K562 (cell line): Measurements from ENCODE around the gene CFP. TPM values are rescaled to one million over a fixed set of nuclear protein-coding genes. Genes with fewer than 3 reads are reported as not detected.

Experiments
- ATAC-seq: fragments of 200-7000 bp; cut with Tn5 transposase; 3 replicates; pipeline ENCODE4 v1.9.1; 2020; ENCODE audit warnings: moderate library complexity
- BruUV-seq: library from RNA; stranded (reverse); fragments of 400-500 nt; replicated peaks from 2 replicates; lab custom pipeline; 2021; lab: Mats Ljungman, UMichigan
- CTCF ChIA-PET: fragments of 300-600 bp; formaldehyde crosslinking; extraction: SDS; loops from one replicate; lab custom pipeline; 2021; ENCODE audit warnings: low intra/inter-chr PET ratio; lab: Yijun Ruan, JAX
- POLR2A ChIA-PET: fragments of 300-600, 350-650 bp; sonication (Branson Sonifier 250); formaldehyde crosslinking; extraction: SDS; loops from one replicate; lab custom pipeline; 2021; ENCODE audit warnings: antibody characterized with exemption, inconsistent platforms; lab: Yijun Ruan, JAX
- DNase-seq, 4 experiments: peaks; one replicate each; pipeline versions ENCODE4 v3.0.0 to v3.0.0-alpha.2; 2011 to 2018; ENCODE audit warnings: low spot score in 3 of 4, mixed read lengths in 3 of 4; ENCODE audit errors: extremely low read depth in 1 of 4
- FAIRE-seq: peaks from 2 replicates; lab custom pipeline; 2011; peaks lifted over from hg19 to GRCh38; lab: Jason Lieb, UNC
- H2AFZ ChIP-seq: 2 replicates; pipeline ENCODE4 v1.6.0; 2011; ENCODE audit warnings: low read depth, low read length, control low read depth, inconsistent platforms
- H3K27ac ChIP-seq: fragments of 200-600 bp; 3 replicates; pipeline ENCODE4 v1.8.0; 2011; ENCODE audit warnings: low read depth, mild to moderate bottlenecking, control low read depth, inconsistent platforms, low read length, moderate library complexity, mixed read lengths; ENCODE audit errors: extremely low read depth
- H3K27me3 ChIP-seq, 2 experiments: fragments of 300-600 bp in 1 of 2; 2 replicates in 1 of 2; 3 replicates in 1 of 2; pipeline versions ENCODE4 v1.6.0 to v1.8.0; 2011; ENCODE audit warnings: inconsistent platforms in 2 of 2, low read length in 2 of 2, mild to moderate bottlenecking in 1 of 2, mixed read lengths in 1 of 2, moderate library complexity in 1 of 2; ENCODE audit not compliant: control insufficient read depth in 2 of 2, insufficient read depth in 2 of 2
- H3K36me3 ChIP-seq: fragments of 300-600 bp; 3 replicates; pipeline ENCODE4 v1.8.0; 2011; ENCODE audit warnings: mild to moderate bottlenecking, low read length, inconsistent platforms; ENCODE audit not compliant: control insufficient read depth, insufficient read depth
- H3K4me1 ChIP-seq, 2 experiments: fragments of 200-600 bp in 1 of 2; replicated peaks in 1 of 2; 2 replicates in 1 of 2; 3 replicates in 1 of 2; pipeline versions ENCODE4 v1.5.1 to v1.8.0; 2011; ENCODE audit warnings: inconsistent platforms in 2 of 2, low read length in 2 of 2, mild to moderate bottlenecking in 1 of 2, mixed read lengths in 1 of 2, moderate library complexity in 1 of 2; ENCODE audit not compliant: control insufficient read depth in 2 of 2, insufficient read depth in 2 of 2
- H3K4me2 ChIP-seq: 2 replicates; pipeline ENCODE4 v1.6.1; 2011; ENCODE audit warnings: low read length, control low read depth, inconsistent platforms, mixed read lengths; ENCODE audit not compliant: insufficient read depth
- H3K4me3 ChIP-seq: fragments of 200-600 bp; sonication (generic), shearing (Covaris generic); 2 replicates; pipeline ENCODE4 v1.5.1; 2016; ENCODE audit warnings: control low read depth, inconsistent platforms
- H3K79me2 ChIP-seq: fragments of 200-600 bp; 3 replicates; pipeline ENCODE4 v1.8.0; 2011; ENCODE audit warnings: low read length, inconsistent platforms; ENCODE audit not compliant: control insufficient read depth, insufficient read depth
- H3K9ac ChIP-seq, 2 experiments: 2 replicates each; pipeline versions ENCODE4 v1.6.0 to v1.6.1; 2011; ENCODE audit warnings: low read depth in 2 of 2, low read length in 2 of 2, control low read depth in 1 of 2, inconsistent platforms in 1 of 2, mild to moderate bottlenecking in 1 of 2, mixed read lengths in 1 of 2; ENCODE audit not compliant: insufficient read depth in 1 of 2
- H3K9me1 ChIP-seq: one replicate; pipeline ENCODE4 v1.6.0; 2011; ENCODE audit warnings: inconsistent platforms, mild to moderate bottlenecking, low read length, moderate library complexity; ENCODE audit not compliant: control insufficient read depth, insufficient read depth
- H3K9me3 ChIP-seq: replicated peaks from 2 replicates; pipeline ENCODE4 v1.5.1; 2011; ENCODE audit warnings: low read depth, low read length, inconsistent platforms; ENCODE audit not compliant: control insufficient read depth, insufficient read depth
- H4K20me1 ChIP-seq: replicated peaks from 2 replicates; pipeline ENCODE4 v1.6.1; 2011; ENCODE audit warnings: low read length, inconsistent platforms, mixed read lengths; ENCODE audit not compliant: control insufficient read depth, insufficient read depth
- CBFB ChIP-seq: sonication (generic); formaldehyde crosslinking; IDR thresholded peaks from 2 replicates; pipeline ENCODE4 v1.4.0; 2020; ENCODE audit warnings: mild to moderate bottlenecking, missing genetic modification reagents
- CBX3 ChIP-seq, 2 experiments: IDR thresholded peaks; 1 replicate in 1 of 2; 2 replicates in 1 of 2; pipeline ENCODE4 v1.6.1; 2012; ENCODE audit warnings: inconsistent platforms in 2 of 2, low read length in 2 of 2, borderline replicate concordance in 1 of 2, control low read depth in 1 of 2
- CREB3 ChIP-seq: fragments of 450-650 bp; conservative IDR thresholded peaks from 2 replicates; pipeline ENCODE4 v1.6.1; 2016; ENCODE audit warnings: missing genetic modification characterization, low read depth, mild to moderate bottlenecking, missing compliant biosample characterization, moderate library complexity
- DMBX1 ChIP-seq: fragments of 250-450 bp; sonication (Bioruptor Pico); IDR thresholded peaks from 2 replicates; pipeline ENCODE4 v1.8.0; 2022; ENCODE audit warnings: inconsistent platforms, mild to moderate bottlenecking, moderate library complexity, borderline replicate concordance
- MLX ChIP-seq, 2 experiments: fragments of 450-650 bp in 1 of 2; sonication (generic) in 1 of 2; formaldehyde crosslinking; conservative IDR thresholded peaks; 2 replicates each; pipeline versions ENCODE4 v1.4.0 to v1.8.1; 2020 to 2022; ENCODE audit warnings: mild to moderate bottlenecking in 1 of 2, missing genetic modification reagents in 1 of 2
- NCOA2 ChIP-seq, 2 experiments: fragments of 450-650 bp; IDR thresholded peaks; 2 replicates each; pipeline ENCODE4 v1.6.1; 2018; ENCODE audit warnings: mild to moderate bottlenecking in 2 of 2, moderate library complexity in 1 of 2; ENCODE audit not compliant: partially characterized antibody in 2 of 2
- NCOR1 ChIP-seq: fragments of 450-650 bp; IDR thresholded peaks from 2 replicates; pipeline ENCODE4 v1.6.1; 2016; ENCODE audit warnings: mild to moderate bottlenecking, moderate library complexity
- NFE2L1 ChIP-seq: fragments of 450-650 bp; IDR thresholded peaks from 2 replicates; pipeline ENCODE4 v1.6.1; 2016; ENCODE audit warnings: missing genetic modification characterization, low read depth, mild to moderate bottlenecking, missing compliant biosample characterization, moderate library complexity, borderline replicate concordance
- PPARD ChIP-seq: fragments of 250-450 bp; sonication (Bioruptor Pico); IDR thresholded peaks from 2 replicates; pipeline ENCODE4 v1.8.0; 2022; ENCODE audit warnings: inconsistent platforms, mild to moderate bottlenecking, moderate library complexity
- SNRNP70 ChIP-seq: fragments of 200-400 bp; formaldehyde crosslinking; optimal IDR thresholded peaks from 2 replicates; pipeline ENCODE3; 2017; ENCODE audit warnings: low read depth, low read length
- TARDBP ChIP-seq: fragments of 450-650 bp; IDR thresholded peaks from 2 replicates; pipeline ENCODE4 v1.6.1; 2016
- YY1 ChIP-seq, 3 experiments: IDR thresholded peaks; 2 replicates each; pipeline ENCODE4 v1.6.1; 2011; ENCODE audit warnings: low read length in 2 of 3, mild to moderate bottlenecking in 2 of 3, moderate library complexity in 2 of 3, borderline replicate concordance in 1 of 3, control low read depth in 1 of 3, low read depth in 1 of 3; ENCODE audit not compliant: insufficient read depth in 3 of 3, insufficient replicate concordance in 2 of 3, control insufficient read depth in 1 of 3, insufficient read length in 1 of 3; ENCODE audit errors: extremely low read depth in 1 of 3
- ZBED1 ChIP-seq: IDR thresholded peaks from 2 replicates; pipeline ENCODE4 v1.6.1; 2014
- ZNF143 ChIP-seq: sonication (generic); formaldehyde crosslinking; IDR thresholded peaks from 2 replicates; pipeline ENCODE4 v1.9.0; 2022; ENCODE audit warnings: mild to moderate bottlenecking, missing genetic modification reagents
- ZNF165 ChIP-seq: fragments of 250-450 bp; sonication (Bioruptor Pico); IDR thresholded peaks from 2 replicates; pipeline ENCODE4 v1.4.0; 2020; ENCODE audit warnings: borderline replicate concordance
- ZNF3 ChIP-seq: fragments of 250-450 bp; sonication (Bioruptor Pico); IDR thresholded peaks from 2 replicates; pipeline ENCODE4 v1.5.0; 2021; ENCODE audit warnings: mild to moderate bottlenecking, moderate library complexity
- ZNF395 ChIP-seq: fragments of 200-800 bp; sonication (Bioruptor generic); IDR thresholded peaks from 2 replicates; pipeline ENCODE4 v1.6.1; 2017; ENCODE audit warnings: missing genetic modification characterization, missing compliant biosample characterization
- WGBS: fragments of 100-300 bp; shearing (Covaris generic); methylation state at CpG from one replicate; pipeline ENCODE4 v1.1.6; 2016; ENCODE audit warnings: low coverage, mixed read lengths; ENCODE audit not compliant: insufficient coverage; ENCODE audit errors: missing lambda C conversion rate; 5-methylcytosine and 5-hydroxymethylcytosine counted together
- in situ Hi-C: fragments of 300-500 bp; cut with MboI; formaldehyde crosslinking; loops from 4 replicates; pipeline ENCODE4 v1.15.0; 2018; ENCODE audit warnings: inconsistent platforms, mixed read lengths
- intact Hi-C: fragments of 100-400 bp; cut with micrococcal nuclease; formaldehyde crosslinking; loops from 2 replicates; pipeline ENCODE4 v1.14.2; 2022
- polyA plus RNA-seq, 8 experiments: library from polyadenylated mRNA; depleted of rRNA in 4 of 8; stranded (reverse) in 5 of 8; unstranded in 3 of 8; fragments of >200 nt; fragmentation: Nextera tagmentation in 2 of 8; fragmentation: Illumina TruSeq in 1 of 8; extraction: Ambion mirVana in 2 of 8; extraction: Trizol in 1 of 8; gene quantifications; 2 replicates each; pipeline versions ENCODE4 v1.2.1 to v1.2.3, GENCODE V29; 2011 to 2014; ENCODE audit warnings: inconsistent platforms in 1 of 8, missing spikeins in 1 of 8
- total RNA-seq, 7 experiments: library from RNA; depleted of rRNA in 6 of 7; stranded (reverse); fragments of >200 nt in 6 of 7; fragmentation: Illumina TruSeq in 2 of 7; extraction: Trizol in 2 of 7; gene quantifications; 2 replicates each; pipeline versions ENCODE4 v1.2.1 to v1.2.3, GENCODE V29; 2011 to 2021; ENCODE audit warnings: low replicate concordance in 1 of 7
- TF ChIP-seq, protein P1 (sequence below): fragments of 450-650 bp; IDR thresholded peaks from 2 replicates; pipeline ENCODE4 v1.7.0; 2016; ENCODE audit warnings: borderline replicate concordance

Gene CFP
- total and polyA plus RNA-seq, 9 of the 15 experiments (the other 6 are each of a cell fraction or from before 2014, with no cell fraction given) = 0.18 to 2.0 (median 0.55) TPM

GRCh38 chrX:47659421-47659726, 29.6 kb upstream of the CFP start:
- POLR2A ChIA-PET = no interaction called here
- TF ChIP-seq DMBX1 (CRISPR knock-in tag) (no peak), CBX3 (IDR thresholded peaks at IDR 0.05; ENCODE audit: borderline replicate concordance in 1 of 2, low read length in 2 of 2) (peak in 1 of 2 experiments; percentile 89; a peak in 2 of 3 replicates), NCOR1 (no peak), CBFB (CRISPR knock-in tag) (no peak), YY1 (IDR thresholded peaks at IDR 0.05; ENCODE audit: borderline replicate concordance in 1 of 3, control insufficient read depth in 1 of 3, extremely low read depth in 1 of 3, insufficient read depth in 3 of 3, insufficient read length in 1 of 3, insufficient replicate concordance in 2 of 3, low read depth in 1 of 3, low read length in 2 of 3) (no peak), PPARD (CRISPR knock-in tag) (no peak), CREB3 (no peak), NFE2L1 (tag) (no peak), ZNF3 (CRISPR knock-in tag) (no peak), NCOA2 (IDR thresholded peaks at IDR 0.05; ENCODE audit: partially characterized antibody in 2 of 2) (no peak), SNRNP70 (no peak), MLX (CRISPR knock-in tag; conservative IDR thresholded peaks at IDR 0.05) (no peak), ZNF395 (CRISPR knock-in tag) (no peak), ZBED1 (no peak), ZNF143 (CRISPR knock-in tag) (no peak), TARDBP (no peak), ZNF165 (no peak)
- TF ChIP-seq, protein P1, sequence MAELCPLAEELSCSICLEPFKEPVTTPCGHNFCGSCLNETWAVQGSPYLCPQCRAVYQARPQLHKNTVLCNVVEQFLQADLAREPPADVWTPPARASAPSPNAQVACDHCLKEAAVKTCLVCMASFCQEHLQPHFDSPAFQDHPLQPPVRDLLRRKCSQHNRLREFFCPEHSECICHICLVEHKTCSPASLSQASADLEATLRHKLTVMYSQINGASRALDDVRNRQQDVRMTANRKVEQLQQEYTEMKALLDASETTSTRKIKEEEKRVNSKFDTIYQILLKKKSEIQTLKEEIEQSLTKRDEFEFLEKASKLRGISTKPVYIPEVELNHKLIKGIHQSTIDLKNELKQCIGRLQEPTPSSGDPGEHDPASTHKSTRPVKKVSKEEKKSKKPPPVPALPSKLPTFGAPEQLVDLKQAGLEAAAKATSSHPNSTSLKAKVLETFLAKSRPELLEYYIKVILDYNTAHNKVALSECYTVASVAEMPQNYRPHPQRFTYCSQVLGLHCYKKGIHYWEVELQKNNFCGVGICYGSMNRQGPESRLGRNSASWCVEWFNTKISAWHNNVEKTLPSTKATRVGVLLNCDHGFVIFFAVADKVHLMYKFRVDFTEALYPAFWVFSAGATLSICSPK = no peak

More at GRCh38 chrX:47659421-47659726, 29.6 kb upstream of the CFP start:
- Histone ChIP-seq H3K79me2 (peaks cover 29% of the 10 kb centered on the region), H3K4me3 (peak overlapping the region; percentile 55; the same call in 1 of the 2 replicates), H3K27ac (peak overlapping the region; percentile 97), H3K4me2 (peak overlapping the region; percentile 81), H3K9me3 (no peaks in the 10 kb centered on the region), H3K27me3 (no peaks in the 10 kb centered on the region), H3K36me3 (peaks cover 39% of the 10 kb centered on the region), H4K20me1 (no peaks in the 10 kb centered on the region), H3K4me1 (peaks cover 15 to 53% of the 10 kb centered on the region in 2 experiments), H2AFZ (peak overlapping the region; percentile 28), H3K9ac (peak overlapping the region in 1 of 2 experiments; percentile 95; a peak in 2 of 4 replicates), H3K9me1 (peaks cover 3% of the 10 kb centered on the region)
- WGBS = 32% methylated on average over 6 of the region's 8 CpGs
- FAIRE-seq (no peak), ATAC-seq (no peak), DNase-seq (no peak)
- intact Hi-C loops (loop anchor here (2.0 kb wide), 1 partner anchor 23 kb away; no protein-coding TSS in a partner anchor), in situ Hi-C loops (no loop called here)
- CTCF ChIA-PET = no interaction called here
- TSS peak; percentile 91 for BruUV-seq
